Measurements from ENCODE around the gene TTLL11.

DNA sequence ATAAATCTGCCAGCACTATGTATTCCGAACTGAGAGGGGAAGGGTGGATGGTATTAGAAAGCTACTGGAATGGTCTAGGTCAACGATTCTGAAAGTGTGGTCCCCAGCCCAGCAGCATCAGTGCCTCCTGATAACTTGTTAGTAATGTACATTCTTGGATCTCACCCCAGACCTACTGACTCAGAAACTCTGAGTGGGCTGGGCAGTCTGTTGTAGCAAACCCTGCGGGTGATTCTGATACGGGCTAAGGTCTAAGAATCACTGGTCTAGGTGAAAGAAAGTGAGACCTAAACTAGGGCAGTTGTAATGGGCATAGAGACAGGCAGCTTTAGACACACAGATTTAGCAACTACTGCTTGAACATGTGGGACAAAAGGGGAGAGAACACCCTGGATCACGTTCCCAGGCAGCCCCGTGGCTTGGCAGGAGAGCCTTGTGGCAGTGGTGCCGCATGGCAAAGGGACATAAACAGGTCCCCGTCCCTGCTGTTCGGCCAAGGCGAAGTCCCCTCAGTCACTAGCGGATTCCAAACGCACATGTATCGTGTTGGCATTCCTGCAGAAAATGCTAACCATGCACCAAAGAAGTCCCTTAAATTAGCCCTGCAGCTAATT lies 216.3 kb downstream of the TTLL11 start:
- TF ChIP-seq EZH2 (IDR thresholded peaks at IDR 0.05; ENCODE audit: insufficient read depth, poor library complexity, severe bottlenecking) (no peak), EZH2phosphoT487 (IDR thresholded peaks at IDR 0.05; ENCODE audit: insufficient read depth, low read depth) (no peak)
